ENCODE data around the gene PTGDR2. TPM values are rescaled to one million over a fixed set of nuclear protein-coding genes. Genes with fewer than 3 reads are reported as not detected.

Gene PTGDR2
- total and polyA plus RNA-seq, 9 of the 15 experiments (the other 6 are each of a cell fraction or from before 2014, with no cell fraction given): 0.51 to 2.6 (median 1.6) TPM

DNA sequence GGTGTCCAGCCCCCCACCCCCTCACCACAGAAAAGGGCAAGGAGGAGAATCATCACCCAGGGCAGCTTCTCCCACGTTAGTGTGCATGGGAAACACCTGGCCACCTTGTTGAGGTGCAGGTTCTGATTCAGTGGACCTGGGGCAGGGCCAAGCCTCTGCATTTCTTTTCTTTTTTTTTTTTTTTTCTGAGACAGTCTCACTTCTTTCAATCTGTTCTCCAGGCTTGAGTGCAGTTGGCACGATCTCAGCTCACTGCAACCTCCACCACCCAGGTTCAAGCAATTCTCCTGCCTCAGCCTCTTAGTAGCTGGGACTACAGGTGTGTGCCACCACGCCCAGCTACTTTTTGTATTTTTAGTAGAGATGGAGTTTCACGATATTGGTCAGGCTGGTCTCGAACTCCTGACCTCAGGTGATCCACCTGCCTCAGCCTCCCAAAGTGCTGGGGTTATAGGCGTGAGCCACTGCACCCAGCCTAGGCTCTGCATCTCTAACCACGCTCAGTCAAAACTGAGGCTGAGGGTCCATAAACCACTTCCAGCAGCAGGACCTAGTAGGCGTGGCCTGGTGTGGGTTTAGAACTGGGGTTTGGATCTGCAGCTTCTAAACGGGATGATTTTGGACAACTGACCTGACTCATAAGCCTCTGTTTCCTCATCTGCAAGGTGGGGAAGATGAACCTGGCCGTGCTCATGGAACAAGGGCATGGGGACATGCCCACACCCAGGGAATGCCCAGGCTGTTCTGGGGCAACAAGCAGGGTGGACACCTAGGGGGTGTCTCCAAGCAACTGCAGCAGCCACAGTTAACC lies 12.3 kb upstream of the PTGDR2 start:
- H3K4me1 ChIP-seq (replicated peaks in 1 of 2; ENCODE audit: control insufficient read depth in 2 of 2, insufficient read depth in 2 of 2, low read length in 2 of 2): peaks cover 30 to 34% of the 10 kb centered on the region in 2 experiments
- TF ChIP-seq YY1 (IDR thresholded peaks at IDR 0.05; ENCODE audit: borderline replicate concordance in 1 of 3, control insufficient read depth in 1 of 3, extremely low read depth in 1 of 3, insufficient read depth in 3 of 3, insufficient read length in 1 of 3, insufficient replicate concordance in 2 of 3, low read depth in 1 of 3, low read length in 2 of 3) (no peak), ZBTB2 (IDR thresholded peaks at IDR 0.05) (no peak), ZFX (CRISPR knock-in tag; IDR thresholded peaks at IDR 0.05) (no peak), RHOXF2B (CRISPR knock-in tag; conservative IDR thresholded peaks at IDR 0.05) (no peak), HCFC1 (IDR thresholded peaks at IDR 0.05; ENCODE audit: low read depth, low read length) (no peak)
- no peak overlapping the region for H3K4me3 ChIP-seq
- H3K27me3 ChIP-seq (ENCODE audit: control insufficient read depth in 2 of 2, insufficient read depth in 2 of 2, low read length in 2 of 2): no peaks in the 10 kb centered on the region
- POLR2A ChIA-PET: interaction anchor here (0.8 to 1.2 kb wide), 3 partner anchors 13 to 24 kb away, joined by 3 read pairs; partner anchors contain the start of gene PTGDR2
- DNase-seq (ENCODE audit: extremely low read depth in 1 of 4, low spot score in 3 of 4) (no peak), FAIRE-seq (no peak), ATAC-seq (no peak)
- intact Hi-C loops (cut with micrococcal nuclease): no loop called here
- CTCF ChIA-PET (ENCODE audit: low intra/inter-chr PET ratio): no interaction called here
- no peaks in the 10 kb centered on the region for H3K9me3 ChIP-seq (replicated peaks; ENCODE audit: control insufficient read depth, insufficient read depth, low read depth, low read length)
- no peak overlapping the region for H3K27ac ChIP-seq (ENCODE audit: extremely low read depth, low read depth, low read length)
- H4K20me1 ChIP-seq (replicated peaks; ENCODE audit: control insufficient read depth, insufficient read depth, low read length): no peaks in the 10 kb centered on the region; the same call in 1 of the 2 replicates
- no peak overlapping the region for H2AFZ ChIP-seq (ENCODE audit: low read depth, low read length)
- H3K9ac ChIP-seq (ENCODE audit: insufficient read depth in 1 of 2, low read depth in 2 of 2, low read length in 2 of 2): no peak overlapping the region
- no peak overlapping the region for H3K4me2 ChIP-seq (ENCODE audit: insufficient read depth, low read length)
- BruUV-seq (replicated peaks): no TSS peak
- no peaks in the 10 kb centered on the region for H3K36me3 ChIP-seq (ENCODE audit: control insufficient read depth, insufficient read depth, low read length)
- 48% methylated on average over 10 of the region's 10 CpGs for WGBS (ENCODE audit: insufficient coverage, low coverage, missing lambda C conversion rate)
- no peaks in the 10 kb centered on the region for H3K79me2 ChIP-seq (ENCODE audit: control insufficient read depth, insufficient read depth, low read length)
- in situ Hi-C loops (cut with MboI): no loop called here
- no peaks in the 10 kb centered on the region for H3K9me1 ChIP-seq (ENCODE audit: control insufficient read depth, insufficient read depth, low read length)

All from K562 (cell line).